GM10266 (cell line): ENCODE measurements around the gene MAP3K12.
"Not testable (repeated sequence)": the region's sequence is repeated elsewhere in the genome, so short reads cannot be mapped to it uniquely, and the experiment has no call there.

Experiments
- DNase-seq: peaks from one replicate; pipeline ENCODE4 v3.0.0; 2012; ENCODE audit errors: extremely low spot score
- TF ChIP-seq, protein P1 (sequence below): IDR thresholded peaks from 2 replicates; pipeline ENCODE4 v1.5.1; 2012; ENCODE audit warnings: mild to moderate bottlenecking, low read depth; ENCODE audit not compliant: control insufficient read depth, insufficient read depth; ENCODE audit errors: missing control alignments

The MAP3K12 gene

DNA sequence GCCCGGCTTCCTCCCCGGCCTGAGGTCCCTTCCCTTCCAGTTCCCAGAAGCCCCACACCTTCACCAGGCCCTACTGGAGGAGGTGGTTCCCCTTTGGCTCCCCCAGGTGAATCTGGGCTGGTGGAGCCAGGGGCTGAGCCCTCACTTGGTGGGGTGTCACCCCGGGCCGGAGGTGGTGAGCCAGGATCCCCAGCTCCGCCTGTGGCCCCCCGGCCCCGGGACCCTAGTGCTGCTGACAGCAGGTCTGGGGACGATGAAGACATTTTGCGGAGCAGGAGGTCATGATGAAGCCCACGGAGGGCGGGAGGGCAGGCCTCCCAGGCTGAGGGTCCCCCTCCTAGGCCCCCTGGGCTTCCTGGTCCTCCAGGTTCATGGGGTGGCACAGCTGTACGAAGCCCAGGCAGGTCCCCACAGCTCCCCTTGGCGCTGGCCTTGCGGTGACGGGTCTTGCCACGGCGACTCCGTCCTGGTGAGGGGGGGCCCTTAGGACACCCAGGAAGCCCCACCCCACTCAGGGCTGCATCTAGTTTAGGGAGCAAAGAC is 16.6 kb downstream of the MAP3K12 start:
- TF ChIP-seq, protein P1, sequence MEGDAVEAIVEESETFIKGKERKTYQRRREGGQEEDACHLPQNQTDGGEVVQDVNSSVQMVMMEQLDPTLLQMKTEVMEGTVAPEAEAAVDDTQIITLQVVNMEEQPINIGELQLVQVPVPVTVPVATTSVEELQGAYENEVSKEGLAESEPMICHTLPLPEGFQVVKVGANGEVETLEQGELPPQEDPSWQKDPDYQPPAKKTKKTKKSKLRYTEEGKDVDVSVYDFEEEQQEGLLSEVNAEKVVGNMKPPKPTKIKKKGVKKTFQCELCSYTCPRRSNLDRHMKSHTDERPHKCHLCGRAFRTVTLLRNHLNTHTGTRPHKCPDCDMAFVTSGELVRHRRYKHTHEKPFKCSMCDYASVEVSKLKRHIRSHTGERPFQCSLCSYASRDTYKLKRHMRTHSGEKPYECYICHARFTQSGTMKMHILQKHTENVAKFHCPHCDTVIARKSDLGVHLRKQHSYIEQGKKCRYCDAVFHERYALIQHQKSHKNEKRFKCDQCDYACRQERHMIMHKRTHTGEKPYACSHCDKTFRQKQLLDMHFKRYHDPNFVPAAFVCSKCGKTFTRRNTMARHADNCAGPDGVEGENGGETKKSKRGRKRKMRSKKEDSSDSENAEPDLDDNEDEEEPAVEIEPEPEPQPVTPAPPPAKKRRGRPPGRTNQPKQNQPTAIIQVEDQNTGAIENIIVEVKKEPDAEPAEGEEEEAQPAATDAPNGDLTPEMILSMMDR: no peak
- no peak for DNase-seq

DNA sequence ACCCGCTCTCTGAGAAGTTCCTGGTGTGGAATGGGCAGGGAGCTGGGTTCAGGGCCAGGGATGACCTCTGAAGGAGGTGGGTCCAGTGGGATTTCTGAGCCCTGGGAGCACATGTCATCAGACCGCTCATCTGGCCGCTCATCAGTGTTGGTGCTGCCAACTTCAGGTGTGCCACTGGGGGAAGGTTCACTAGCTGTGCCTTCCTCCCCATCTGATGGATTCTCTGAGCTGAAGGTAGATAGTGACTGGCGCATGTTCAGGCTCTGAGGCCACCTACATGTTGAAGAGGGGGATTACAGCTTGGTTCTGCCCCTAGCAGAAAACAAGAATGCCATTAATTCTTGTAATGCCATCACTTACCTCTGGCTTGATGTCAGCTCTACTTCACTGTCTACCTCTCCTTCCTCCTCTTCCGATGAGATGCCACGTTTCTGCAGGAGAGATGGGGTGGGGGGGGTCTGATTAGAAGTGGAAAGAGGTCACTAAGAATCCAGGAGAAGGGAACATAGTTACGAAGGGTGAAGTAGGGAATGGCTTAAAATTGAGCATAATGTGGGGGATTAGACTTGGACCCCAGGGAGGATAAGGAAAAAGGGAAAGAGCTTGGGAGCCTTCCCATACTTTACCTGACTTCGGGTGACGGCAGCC is 17.2 kb downstream of the MAP3K12 start:
- TF ChIP-seq, protein P1: peak; percentile 20
- no peak for DNase-seq

DNA sequence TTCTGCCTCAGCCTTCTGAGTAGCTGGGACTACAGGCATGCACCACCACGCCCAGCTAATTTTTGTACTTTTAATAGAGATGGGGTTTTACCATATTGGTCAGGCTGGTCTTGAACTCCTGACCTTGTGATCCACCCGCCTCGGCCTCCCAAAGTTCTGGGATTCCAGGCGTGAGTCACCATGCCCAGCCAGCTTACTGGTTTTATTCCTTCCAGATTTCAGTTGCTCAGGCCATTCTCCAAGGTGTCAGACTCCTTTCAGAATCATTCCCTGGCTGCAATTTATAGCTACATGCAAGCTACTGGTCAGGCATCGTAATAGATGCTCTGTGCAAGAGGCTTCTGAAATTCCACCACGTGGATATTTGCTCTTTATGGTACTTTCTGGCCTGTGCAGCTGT is 17.8 kb downstream of the MAP3K12 start:
- not testable (repeated sequence) for DNase-seq

DNA sequence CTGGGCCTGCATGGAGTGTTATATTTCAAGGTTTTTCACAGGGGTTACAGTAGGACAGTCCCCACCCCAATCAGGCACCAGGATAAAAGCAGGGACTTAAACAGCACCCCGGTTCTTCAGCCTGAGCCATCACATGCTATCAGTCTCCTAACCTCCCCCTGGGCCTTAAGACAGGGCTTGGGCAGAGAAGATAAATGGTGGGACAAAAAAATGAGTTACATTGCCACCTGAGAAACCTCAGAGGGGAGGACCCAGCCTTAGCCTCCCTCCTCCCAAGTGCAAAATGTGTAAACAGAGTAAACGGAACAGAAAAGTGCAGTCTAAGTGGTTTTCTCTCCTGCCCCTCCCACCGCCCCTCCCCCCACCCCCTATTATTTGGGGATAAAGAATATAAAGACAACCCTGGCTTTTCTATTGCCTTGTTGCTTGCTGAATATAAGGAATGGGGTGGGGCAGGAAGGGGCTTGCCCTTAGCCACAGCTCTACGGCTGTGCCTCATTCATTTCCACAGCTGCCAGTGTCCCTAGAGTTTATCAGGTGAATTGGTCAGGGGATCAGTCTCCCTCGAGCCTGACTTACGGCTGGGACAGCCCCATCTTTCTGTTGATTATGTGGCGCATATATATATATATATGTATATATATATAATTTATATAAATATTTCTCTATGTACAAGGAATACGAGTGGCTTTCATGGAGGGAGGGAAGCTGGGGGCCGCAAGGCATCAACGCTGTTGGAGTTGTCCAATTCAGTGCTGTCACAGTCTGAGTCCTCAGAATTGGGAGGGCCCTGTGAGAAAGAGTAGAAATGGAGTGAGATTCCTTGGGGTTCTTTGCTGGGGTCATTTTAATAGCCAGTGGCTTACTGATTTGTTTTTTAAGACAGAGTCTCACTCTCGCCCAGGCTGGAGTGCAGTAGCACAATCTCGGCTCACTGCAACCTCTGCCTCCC is 18.5 kb downstream of the MAP3K12 start:
- DNase-seq: no peak
- TF ChIP-seq, protein P1: no peak

DNA sequence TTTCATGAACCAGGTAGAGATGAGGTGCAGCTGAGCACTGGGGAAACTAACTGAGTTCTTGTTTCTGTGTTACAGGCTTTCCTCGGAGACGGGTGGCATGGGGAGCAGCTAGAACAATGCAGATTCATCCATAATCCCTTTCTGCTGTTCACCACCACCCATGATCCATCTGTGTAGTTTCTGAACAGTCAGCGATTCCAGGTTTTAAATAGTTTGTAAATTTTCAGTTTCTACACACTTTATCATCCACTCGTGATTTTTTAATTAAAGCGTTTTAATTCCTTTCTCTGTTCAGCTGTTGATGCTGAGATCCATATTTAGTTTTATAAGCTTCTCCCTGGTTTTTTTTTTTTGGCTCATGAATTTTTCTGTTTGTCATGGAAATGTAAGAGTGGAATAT is 19.9 kb downstream of the MAP3K12 start:
- DNase-seq: no peak
- TF ChIP-seq, protein P1: no peak

DNA sequence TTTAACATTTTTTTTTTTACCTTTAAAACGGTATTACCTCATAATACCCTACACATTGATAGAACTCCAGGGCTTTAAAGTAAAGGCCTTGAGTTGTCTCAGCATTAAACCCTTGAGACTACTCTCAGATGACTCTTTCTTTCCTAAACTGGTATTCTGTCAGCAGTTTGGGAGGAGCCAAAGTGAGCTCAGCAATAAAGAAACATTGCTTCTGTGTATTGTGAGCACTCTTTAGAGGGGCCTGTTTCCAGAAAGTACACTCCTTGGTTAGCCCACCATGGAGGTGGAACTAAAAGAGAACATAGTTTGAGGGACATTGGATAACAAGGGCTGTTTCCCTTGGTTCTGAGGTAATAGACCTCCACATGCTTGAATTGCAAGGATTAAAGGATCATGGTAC is 20.4 kb downstream of the MAP3K12 start:
- no peak for DNase-seq
- TF ChIP-seq, protein P1: no peak

DNA sequence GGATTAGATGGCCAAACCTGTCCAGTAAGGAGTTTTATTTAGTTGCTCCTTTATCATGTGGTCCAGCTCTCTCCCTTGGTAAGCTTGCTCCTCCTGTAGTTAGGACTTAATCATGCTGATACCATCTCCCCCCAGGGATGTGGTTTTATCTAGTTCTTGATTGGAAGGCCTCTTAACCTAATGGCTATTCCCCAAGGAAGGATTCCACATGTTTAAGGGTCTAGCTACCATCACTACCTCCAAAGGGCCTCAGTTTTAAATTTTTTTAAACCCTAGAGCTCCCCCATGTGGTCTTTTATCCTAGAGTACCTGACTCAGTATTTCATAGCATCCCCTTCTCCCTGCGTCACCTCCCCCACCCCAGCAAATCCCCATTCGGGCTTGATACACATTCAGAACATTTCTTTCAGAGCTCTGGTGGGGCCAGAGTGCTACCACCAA is 22.5 kb downstream of the MAP3K12 start:
- TF ChIP-seq, protein P1: peak; percentile 35
- DNase-seq: no peak
